Upper lobe of left lung (tissue), 4 donors: ENCODE data around the gene SYTL5.

Experiments used
- CTCF ChIP-seq, 6 experiments: fragments of 450-650 bp in 4 of 6; fragments of 200-600 bp in 2 of 6; sonication (generic) in 2 of 6; IDR thresholded peaks; one replicate each; pipeline ENCODE4 v1.5.1; 2016 to 2019; ENCODE audit warnings: antibody characterized with exemption in 6 of 6
- EP300 ChIP-seq, 4 donors: sonication (generic); formaldehyde crosslinking; IDR thresholded peaks; one replicate each; pipeline ENCODE4 v1.5.1; 2017; ENCODE audit warnings: antibody characterized with exemption in 4 of 4, control low read depth in 2 of 4
- POLR2A ChIP-seq, 4 donors: fragments of 450-650 bp; IDR thresholded peaks; one replicate each; pipeline ENCODE4 v1.5.1; 2016 to 2017; ENCODE audit warnings: antibody characterized with exemption in 4 of 4, mild to moderate bottlenecking in 2 of 4
- POLR2AphosphoS5 ChIP-seq, 2 donors: sonication (generic); formaldehyde crosslinking; IDR thresholded peaks; one replicate each; pipeline ENCODE4 v1.5.1; 2017; ENCODE audit warnings: antibody characterized with exemption in 2 of 2

GRCh38 chrX:37993837-37994619, 12.3 kb upstream of the SYTL5 start:
- peak in 2 of 4 donors; percentile 7 to 13 for TF ChIP-seq EP300 (IDR thresholded peaks at IDR 0.05)
- no peak for TF ChIP-seq POLR2AphosphoS5 (IDR thresholded peaks at IDR 0.05)
- no peak for TF ChIP-seq POLR2A (IDR thresholded peaks at IDR 0.05)
- TF ChIP-seq CTCF (IDR thresholded peaks at IDR 0.05) = no peak
